KG1 (cell line): ENCODE results near the gene SUCLG2.

Experiments
- DNase-seq: peaks from one replicate; lab custom pipeline; 2025; lab: John Stamatoyannopoulos, UW

Gene SUCLG2

DNA sequence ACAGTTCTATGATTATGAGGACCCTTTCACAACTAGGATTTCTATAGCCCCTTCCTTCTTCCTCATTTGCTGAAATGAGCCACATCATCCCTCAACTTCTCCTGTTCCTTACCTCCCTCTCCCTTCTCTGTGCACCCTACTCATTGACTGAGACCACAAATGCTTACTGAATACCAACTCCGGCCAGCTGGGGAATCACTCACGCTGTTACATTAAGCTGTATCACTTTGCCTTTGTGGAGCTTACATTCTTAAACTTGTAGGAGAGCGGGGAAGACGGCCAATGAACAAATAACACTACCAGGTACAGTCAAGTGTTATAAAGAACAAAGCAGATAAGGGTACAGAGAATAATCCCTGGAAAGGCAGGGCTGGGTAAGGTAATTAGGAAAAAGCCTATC is 5.7 kb downstream of the SUCLG2 start:
- no peak for DNase-seq

DNA sequence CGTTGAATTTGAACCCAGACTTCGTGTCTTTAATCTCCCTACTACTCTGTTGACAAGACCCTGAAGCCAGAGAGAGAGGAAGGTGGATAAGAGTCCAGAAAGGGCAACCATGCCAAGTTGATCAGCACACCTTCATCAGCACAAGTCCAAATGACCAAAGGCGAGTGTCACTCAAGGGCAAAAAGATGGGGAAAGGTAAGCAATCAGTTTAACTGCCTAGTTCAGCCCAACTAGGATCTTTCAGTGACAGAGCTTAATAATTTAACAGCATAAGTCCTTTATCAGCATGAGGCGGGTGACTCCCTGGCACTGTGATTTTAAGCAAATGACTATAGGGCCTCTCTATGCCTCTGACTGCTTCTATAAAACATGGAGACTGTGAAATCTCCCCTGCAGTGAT is 6.2 kb downstream of the SUCLG2 start:
- no peak for DNase-seq

DNA sequence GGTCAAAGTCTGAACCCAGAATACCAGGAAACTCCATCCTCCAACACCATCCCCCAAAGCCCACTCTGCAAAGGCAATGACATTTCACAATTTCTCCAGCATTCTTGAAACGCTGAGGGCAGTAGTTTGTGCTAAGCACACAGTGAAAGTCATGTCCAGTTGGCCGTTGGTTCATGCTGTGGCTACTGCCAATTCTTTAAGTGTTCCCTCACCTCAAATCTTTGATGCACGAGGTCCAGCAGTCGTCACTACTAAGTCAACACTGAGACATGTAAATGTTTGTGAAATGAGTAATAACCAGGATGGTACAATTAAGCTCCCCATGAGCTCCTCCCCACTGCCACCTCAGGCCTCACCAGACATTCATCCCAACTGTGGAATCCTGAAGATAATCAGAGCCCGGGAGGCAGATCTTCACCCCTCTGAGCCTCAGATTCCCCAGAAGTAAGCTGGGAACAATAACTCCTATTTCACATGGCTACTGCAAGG is 7.0 kb downstream of the SUCLG2 start:
- DNase-seq, result no peak

DNA sequence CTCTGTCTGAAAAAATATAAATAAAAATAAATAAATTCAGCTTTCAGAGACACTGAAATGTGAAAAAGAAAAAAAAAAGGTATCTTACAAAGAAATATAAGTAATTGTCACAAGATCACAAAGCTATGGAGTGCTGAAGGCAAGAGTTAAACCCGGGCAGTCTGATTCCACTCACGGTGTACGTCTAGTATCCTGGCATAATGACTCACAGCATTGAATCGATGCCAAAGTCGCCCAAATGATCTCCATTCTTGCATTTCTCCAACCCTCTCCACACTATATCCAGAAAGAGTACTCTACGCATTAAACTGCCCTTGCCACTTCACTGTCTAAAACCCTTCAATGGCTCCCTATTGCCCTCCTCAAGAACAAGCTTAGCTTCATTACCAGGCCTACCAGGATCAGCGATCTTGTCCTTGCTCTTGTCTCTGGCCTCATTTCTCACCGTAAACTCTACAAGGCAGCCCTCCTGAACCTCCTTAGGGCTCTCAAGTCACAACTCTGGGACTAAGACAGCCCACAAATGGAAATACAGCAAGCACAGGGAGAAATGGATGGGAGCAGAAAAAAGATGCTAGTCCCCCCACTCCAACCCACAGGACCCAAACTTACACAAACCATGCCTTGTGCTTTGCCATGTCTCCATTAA is 7.7 kb downstream of the SUCLG2 start:
- no peak for DNase-seq

DNA sequence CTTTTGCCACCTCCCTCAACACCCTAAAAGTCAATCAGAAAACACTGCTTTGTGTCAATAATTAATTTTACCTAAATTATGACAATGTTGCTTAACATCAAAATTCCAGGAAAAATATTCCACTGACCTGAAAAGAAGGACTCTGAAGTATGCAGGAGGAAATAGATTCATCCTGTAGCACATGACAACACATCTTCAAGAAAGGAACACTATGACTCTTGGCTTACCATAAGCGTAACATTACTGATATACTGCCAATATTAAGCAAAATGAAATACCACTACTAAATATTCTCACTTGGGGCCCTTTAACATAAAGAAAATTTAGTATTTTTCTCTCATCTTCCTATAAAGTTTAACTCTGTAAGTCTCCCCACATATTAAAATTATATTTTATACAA is 9.6 kb downstream of the SUCLG2 start:
- no peak for DNase-seq

DNA sequence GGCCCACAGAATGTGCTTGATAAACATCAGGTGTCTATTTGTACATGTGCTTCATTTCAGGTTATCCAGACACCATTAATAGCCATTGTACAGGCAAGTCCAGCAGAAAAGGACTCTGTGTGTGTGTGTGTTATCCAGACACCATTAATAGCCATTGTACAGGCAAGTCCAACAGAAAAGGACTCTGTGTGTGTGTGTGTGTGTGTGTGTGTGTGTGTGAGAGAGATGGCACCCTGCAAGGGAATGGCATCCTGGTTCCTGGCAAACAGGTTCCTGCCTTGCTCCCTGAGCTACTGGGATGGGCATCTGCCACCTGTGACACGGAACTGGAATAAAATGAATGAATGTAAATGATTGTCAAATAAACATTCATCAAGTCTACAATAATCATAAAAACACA is 11.7 kb downstream of the SUCLG2 start:
- no peak for DNase-seq

DNA sequence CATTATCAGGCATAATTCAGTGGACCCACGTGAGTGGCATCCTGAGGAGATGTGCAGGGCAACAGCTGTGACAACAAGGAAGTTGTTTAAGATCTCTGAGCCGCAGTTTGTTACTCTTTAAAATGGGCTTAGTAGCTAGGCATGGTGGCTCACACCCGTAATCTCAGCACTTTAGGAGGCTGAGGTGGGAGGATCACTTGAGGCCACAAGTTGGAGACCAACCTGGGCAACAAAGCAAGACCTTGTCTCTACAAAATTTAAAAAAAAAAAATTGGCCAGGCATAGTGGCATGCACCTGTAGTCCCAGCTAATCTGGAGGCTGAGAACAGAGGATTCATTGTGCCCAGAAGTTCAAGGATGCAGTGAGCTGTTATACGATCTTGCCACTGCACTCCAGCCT is 12.2 kb downstream of the SUCLG2 start:
- no peak for DNase-seq

DNA sequence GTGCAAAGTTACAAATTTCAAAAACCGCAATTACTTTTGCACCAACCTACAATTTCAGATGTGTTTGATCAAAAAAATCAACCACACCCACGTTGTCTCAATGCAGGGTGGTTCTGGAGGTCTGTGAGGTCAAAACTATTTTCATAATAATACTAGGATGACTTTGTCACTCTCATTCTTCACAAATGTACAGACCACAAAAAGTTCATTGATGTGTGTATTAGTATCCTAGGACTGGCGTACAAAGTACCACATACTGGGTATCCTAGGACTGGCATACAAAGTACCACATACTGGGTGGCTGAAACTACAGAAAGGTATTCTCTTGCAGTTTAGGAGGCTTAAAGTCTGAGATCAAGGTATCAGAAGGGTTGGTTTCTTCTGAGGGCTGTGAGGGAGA is 13.0 kb downstream of the SUCLG2 start:
- DNase-seq, result no peak

DNA sequence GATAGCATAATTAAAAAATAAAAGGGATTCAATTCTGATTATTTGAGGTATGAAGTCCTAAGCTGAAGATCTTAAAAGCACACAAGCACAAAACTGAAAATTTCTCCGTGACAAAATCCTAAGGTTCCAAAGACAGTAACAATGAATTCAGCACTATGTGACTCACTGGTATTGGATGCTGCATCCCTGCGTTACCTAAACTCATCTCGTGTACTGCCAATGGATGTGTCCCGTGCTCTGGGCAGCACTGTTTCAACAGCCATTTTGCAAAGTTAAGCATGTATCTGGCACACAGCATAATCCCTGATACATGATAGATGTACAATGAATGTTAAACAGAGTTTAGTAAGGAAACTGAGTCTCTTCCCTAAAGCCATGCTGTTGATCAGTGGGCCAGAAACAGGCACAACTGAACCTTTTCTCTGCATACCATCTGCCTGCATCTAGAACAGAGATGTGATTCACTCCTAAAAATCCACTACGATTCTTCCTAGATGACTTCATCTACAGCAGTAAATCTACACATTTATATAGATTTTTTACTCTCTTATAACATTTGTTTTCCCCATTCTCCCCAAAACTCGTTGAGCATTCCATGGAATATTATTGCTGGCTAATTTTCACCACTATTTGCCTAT is 14.3 kb downstream of the SUCLG2 start:
- no peak for DNase-seq

DNA sequence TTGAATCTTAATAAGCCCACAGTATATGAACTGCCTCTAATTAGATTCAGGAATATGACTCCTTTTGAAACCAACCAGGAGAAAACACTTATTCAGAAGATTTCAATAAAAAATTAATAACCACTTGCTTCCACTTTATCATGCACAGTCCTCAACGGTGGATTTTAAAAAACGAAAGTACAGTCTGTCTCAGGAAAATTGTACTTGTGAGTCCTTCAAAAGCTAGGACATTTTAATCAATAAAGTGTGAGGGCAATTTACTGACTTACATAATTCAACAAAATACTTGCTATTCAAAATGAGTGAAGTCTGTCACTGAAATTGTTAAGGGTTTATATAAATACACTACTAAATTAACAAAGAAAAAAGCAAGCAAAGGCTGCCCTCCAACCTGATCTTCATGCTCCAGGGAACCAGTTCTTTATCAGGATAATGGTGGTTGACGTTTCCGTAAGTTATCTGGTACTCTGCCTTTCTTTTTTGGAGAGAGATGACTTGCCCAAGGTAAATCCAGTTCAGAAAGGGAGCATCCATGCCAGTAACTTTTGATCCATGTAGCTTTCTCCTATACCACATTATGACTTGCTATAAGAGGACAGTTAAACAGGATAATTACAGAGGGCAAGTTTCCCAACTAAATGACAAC is 17.0 kb downstream of the SUCLG2 start:
- DNase-seq, result no peak

DNA sequence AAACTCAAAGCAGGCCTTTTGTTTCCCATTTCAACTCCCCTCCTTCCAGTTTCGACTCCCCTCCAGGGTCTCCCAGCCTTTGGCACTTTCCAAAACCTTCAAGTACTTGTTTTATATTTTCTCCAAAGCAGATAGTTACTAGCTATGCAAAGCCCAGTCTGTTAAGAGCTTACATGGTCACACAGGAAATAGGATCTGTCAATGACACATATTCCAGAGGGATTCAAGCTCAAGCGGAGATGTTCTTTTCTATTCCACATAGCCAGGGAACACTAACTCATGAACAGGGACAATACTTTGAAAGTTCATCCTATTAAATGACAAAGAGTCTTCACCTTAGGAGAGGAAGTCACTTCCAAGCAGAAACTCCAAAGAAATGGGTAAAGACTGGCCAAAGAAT is 18.6 kb downstream of the SUCLG2 start:
- DNase-seq, result no peak

DNA sequence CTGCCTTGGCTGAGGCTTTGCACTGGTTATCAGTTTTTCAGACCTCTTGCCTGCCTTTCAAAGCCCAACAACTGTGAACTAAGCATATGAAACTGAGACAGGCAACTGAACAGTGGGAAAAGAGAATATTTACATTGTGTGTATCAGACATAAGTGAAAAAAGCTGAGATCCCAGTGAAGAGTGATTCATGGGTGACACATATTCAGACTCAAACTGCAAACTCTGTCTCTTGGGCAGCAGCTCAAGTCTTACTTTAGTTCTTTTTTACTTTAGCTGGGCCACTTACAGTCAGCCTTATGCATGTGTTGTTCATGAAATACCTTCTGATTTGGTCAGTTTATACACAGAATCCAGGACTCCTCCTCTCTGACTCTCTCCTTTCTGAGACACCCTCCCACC is 19.2 kb downstream of the SUCLG2 start:
- DNase-seq, result no peak

DNA sequence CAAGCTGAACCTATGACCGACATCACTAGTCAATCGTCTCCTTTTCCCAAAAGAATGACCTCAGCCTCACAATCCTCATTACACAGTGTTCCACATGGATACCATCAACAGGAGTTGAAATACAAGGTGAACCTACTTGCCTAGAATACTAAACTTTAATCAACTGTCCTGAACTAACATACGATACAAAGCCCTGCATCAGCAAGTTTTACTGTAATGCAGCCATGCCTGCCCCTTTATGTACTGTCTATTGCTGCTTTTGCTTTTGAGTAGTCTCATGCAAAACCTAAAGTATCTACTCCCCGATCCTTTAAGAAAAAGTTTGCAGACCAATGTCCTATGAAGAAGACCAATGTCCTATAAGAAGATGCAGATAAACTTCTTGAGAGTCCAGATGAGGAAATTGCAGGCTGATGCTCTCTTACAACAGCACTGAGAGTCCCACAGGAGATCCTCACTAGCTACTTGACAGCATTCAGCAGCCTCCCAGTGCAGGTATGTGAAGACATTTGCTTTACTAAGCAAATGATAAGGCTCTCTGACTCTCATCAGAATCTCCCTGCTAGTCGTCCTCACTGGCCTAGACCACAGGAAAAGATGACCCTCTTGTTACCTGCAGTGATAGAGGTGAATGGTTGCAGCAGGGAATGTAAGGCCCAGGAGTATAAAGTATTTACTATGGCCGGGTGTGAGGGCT is 23.6 kb downstream of the SUCLG2 start:
- DNase-seq, result no peak

DNA sequence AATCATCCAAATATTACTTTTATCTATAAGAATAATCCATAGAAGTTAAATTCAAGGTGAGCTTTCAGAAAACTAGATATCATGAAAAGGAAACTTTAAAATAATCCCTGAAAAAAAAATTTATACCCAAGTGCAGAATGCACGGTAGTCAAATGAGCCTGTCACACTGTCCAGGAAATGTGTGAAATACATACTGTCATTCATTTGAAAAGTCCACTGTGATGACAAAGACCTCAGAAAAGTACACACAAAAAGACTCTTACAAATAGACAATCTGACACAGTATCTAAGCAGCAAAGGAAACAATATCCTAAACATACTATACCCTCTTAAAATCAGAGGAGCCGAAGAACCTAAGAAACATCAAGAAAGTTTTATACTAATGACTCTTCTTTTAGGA is 29.7 kb downstream of the SUCLG2 start:
- DNase-seq, result no peak

DNA sequence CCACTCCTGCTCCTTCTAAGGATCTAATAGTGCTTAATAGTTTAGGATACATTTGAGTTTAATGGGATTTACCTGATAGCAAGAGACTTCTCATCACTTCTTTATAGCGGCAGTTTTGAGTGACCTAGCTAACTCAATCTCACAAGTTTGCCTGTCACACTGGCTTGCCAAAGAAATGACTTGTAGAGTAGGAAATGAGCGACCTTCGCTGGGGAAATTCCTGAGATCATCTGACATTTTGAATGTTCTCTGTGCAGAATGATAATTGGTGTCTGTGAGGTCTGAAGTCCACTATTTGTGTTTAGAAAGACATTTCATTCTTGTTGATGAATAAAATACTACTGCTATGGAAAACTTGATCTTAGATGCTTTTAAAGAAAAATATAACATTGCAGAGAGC is 30.3 kb downstream of the SUCLG2 start:
- DNase-seq, result no peak

DNA sequence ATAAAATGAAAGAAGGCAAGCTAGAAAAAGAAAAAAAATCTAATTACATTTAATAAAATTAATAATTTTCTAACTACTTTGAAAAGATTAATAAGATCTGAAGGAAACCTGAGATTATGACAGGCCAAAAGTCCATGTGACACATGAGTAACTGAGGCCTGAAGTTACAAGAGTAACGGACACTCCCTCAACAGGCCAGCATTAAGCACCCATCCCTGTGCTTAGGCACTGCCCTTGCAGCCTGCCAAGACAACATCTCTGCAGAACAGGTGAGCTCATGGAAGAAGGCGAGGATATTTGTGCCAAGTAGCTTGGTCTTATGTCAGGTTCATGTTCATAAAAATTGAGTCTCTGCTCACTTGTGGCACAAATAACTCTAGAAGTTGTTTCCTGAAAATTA is 31.8 kb downstream of the SUCLG2 start:
- DNase-seq, result no peak

DNA sequence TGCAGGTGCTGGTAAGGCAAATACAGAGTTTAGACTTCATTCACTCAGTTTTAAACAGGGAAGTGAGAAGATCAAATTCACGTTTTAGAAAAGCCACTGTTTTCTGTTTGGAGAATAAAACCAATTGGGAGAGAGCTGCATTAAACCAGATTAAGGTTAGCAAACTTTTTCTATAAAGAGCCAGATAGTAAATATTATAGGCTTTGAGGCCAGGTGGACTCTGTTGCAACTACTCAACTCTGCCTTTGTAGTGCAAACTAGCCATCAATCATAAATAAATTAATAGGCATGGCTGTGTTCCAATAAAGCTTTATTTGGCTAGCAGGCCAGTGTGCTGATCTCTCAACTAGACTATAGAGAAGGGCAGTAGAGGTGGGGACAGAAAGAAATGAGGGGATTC is 33.5 kb downstream of the SUCLG2 start:
- no peak for DNase-seq

DNA sequence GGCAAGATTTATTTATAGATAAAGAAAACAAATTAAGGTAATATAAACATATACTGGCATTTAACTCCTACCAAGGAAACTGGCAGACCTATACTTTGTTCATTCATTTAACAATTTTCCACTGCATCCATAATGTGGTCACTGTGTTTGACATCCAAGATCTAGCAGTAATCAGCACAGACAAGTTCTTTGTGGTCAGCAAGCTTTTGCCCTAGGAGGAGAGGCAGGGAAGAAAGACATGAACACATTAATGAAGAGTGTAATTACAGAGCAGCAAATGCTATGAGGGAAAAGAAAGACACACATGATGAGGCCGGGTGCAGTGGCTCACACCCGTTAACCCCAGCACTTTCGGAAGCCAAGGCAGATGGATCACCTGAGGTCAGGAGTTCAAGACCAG is 34.4 kb downstream of the SUCLG2 start:
- no peak for DNase-seq

DNA sequence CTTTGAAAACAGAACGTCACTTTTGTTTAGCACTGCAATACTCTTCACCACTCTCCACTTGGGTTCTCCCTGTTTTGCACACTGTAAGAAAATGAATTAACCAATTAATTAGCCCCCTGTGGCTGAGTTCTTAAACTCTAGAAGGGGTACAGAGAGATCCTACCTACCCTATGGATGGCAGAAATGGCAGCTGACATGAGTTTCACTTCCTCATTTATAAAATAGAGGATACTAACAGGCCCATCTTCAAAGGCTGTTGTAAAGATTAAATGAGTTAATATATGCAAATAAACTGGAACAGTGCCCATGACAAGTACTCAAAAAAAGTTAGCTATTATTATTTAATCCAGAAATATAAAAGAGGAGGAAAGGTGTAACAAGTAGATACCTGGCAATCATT is 36.9 kb downstream of the SUCLG2 start:
- no peak for DNase-seq

DNA sequence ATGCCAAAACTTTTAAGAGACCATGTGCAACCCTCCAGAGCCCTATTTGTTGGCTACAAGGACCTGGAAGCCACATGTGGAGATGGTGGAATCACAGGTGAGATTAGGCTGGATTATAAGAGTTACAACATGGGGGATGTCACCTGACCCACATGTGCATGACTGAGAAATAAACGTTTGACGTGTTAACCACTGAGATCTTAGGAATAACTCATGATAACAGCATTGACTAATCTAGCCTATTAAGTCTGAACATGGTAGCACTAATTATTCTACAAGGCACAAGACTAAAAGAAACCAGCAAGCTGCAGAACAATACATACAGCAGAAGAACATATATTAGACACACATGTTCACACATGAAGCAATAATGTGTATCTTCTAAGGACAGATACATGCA is 38.4 kb downstream of the SUCLG2 start:
- DNase-seq, result no peak

DNA sequence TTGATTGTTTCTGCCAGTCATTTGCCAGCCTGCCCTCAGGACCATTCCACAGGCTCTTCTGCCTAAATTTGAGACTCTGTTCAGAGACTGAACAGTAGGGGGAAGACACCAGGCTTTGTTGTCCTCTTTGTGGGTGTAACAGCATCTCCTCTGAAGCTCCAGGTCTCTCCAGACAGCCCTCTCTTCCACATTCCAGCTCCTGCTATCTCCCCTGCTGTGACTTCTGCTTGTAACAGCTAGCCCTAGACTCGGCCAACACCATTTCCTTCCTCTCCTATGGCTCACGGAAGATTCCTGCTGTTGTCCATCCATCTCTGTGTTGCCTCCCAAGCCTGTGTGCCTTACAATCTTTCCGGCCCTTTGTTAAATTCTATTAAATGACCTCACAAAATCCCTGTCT is 40.2 kb downstream of the SUCLG2 start:
- DNase-seq, result no peak

DNA sequence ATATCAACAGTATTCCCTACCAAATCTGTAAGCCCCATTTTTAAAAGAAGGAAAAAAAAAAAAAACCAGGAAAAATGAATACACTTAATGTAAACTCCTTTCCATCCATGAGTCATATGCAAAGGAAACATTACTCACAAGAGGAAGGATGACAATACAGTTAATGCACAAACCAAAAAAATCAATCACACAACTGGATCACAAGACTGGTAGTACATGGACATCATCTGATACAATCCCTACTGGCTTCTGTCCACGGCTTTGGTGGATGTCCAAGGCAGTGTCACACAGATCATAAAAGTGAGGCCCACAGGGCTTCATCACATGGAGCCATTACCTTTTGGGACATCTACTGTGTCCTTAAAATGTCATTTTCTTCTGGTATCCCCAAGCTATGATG is 44.0 kb downstream of the SUCLG2 start:
- no peak for DNase-seq

DNA sequence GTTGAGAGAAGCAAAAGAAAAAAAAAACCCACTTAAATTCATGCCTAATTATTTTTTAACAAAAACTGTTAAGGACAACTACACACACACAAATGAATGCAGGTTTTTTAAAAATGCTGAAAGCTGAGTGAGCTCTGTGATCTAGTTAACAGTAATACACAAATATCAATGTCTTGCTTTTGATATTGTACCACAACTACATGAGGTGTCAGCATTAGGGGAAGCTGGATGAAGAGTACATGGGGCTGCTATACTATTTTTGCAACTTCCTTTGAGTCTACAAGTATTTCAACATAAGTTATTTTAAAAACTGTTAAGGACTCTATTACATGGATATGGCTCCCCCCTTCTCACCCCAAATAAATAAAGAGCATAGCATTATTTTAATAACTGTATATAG is 44.7 kb downstream of the SUCLG2 start:
- no peak for DNase-seq
